RWPE2 (cell line): ENCODE results near the gene CASP7.

Experiments used
- ATAC-seq: fragments of 200-7000 bp; cut with Tn5 transposase; 3 replicates; pipeline ENCODE4 v1.9.1; 2021; ENCODE audit warnings: low read depth
- DNase-seq: peaks from one replicate; pipeline ENCODE4 v3.0.0-alpha.2; 2020; ENCODE audit warnings: low spot score
- H3K27ac ChIP-seq: fragments of 450-650 bp; 2 replicates; pipeline ENCODE4 v1.5.1; 2017; ENCODE audit warnings: mild to moderate bottlenecking; ENCODE audit not compliant: poor library complexity, severe bottlenecking
- H3K27me3 ChIP-seq: fragments of 250-450 bp; sonication (Bioruptor Pico); 2 replicates; pipeline ENCODE4 v1.5.1; 2021; ENCODE audit warnings: mild to moderate bottlenecking, moderate library complexity; ENCODE audit not compliant: insufficient read depth, poor library complexity, severe bottlenecking
- H3K36me3 ChIP-seq: fragments of 250-450 bp; sonication (Bioruptor Pico); 2 replicates; pipeline ENCODE4 v1.5.1; 2020; ENCODE audit warnings: low read depth, mild to moderate bottlenecking, moderate library complexity
- H3K4me1 ChIP-seq: fragments of 250-450 bp; sonication (Bioruptor Pico); 2 replicates; pipeline ENCODE4 v1.5.1; 2021; ENCODE audit warnings: mild to moderate bottlenecking, moderate library complexity; ENCODE audit not compliant: insufficient read depth, poor library complexity, severe bottlenecking
- H3K4me3 ChIP-seq: fragments of 250-450 bp; sonication (Bioruptor Pico); 2 replicates; pipeline ENCODE4 v1.5.1; 2021; ENCODE audit warnings: mild to moderate bottlenecking, moderate library complexity; ENCODE audit not compliant: severe bottlenecking
- H3K9me3 ChIP-seq: fragments of 250-450 bp; sonication (Bioruptor Pico); 2 replicates; pipeline ENCODE4 v1.5.1; 2021; ENCODE audit warnings: mild to moderate bottlenecking, moderate library complexity; ENCODE audit not compliant: severe bottlenecking
- CTCF ChIP-seq: fragments of 450-650 bp; IDR thresholded peaks from one replicate; pipeline ENCODE4 v1.5.1; 2017; ENCODE audit warnings: mild to moderate bottlenecking, moderate library complexity; ENCODE audit not compliant: poor library complexity, severe bottlenecking

Gene CASP7

GRCh38 chr10:113743594-113743993, 63.9 kb downstream of the CASP7 start:
- H3K27me3 ChIP-seq = peaks cover 4% of the 10 kb centered on the region
- H3K27ac ChIP-seq = no peak overlapping the region

GRCh38 chr10:113745374-113745773, 65.7 kb downstream of the CASP7 start:
- H3K4me1 ChIP-seq = no peaks in the 10 kb centered on the region
- H3K27ac ChIP-seq = no peak overlapping the region
- TF ChIP-seq CTCF = no peak
- DNase-seq = no peak
- no peak for ATAC-seq
- H3K36me3 ChIP-seq = no peaks in the 10 kb centered on the region
- no peaks in the 10 kb centered on the region for H3K9me3 ChIP-seq
- no peak overlapping the region for H3K4me3 ChIP-seq
- H3K27me3 ChIP-seq = no peaks in the 10 kb centered on the region

More at GRCh38 chr10:113743594-113743993, 63.9 kb downstream of the CASP7 start:
- TF ChIP-seq CTCF = no peak
- DNase-seq (no peak), ATAC-seq (no peak)
- Histone ChIP-seq H3K36me3 (no peaks in the 10 kb centered on the region), H3K9me3 (no peaks in the 10 kb centered on the region), H3K4me1 (no peaks in the 10 kb centered on the region), H3K4me3 (no peak overlapping the region)

- no peaks in the 10 kb centered on the region for H3K36me3 ChIP-seq
- no peak for TF ChIP-seq CTCF
- no peak overlapping the region for H3K27ac ChIP-seq
- ATAC-seq (no peak), DNase-seq (no peak)
- H3K4me3 ChIP-seq = no peak overlapping the region
- H3K4me1 ChIP-seq = no peaks in the 10 kb centered on the region
- no peaks in the 10 kb centered on the region for H3K9me3 ChIP-seq
- H3K27me3 ChIP-seq = no peaks in the 10 kb centered on the region
Observed at GRCh38 chr10:113746217-113746957, 66.7 kb downstream of the CASP7 start.

- no peaks in the 10 kb centered on the region for H3K36me3 ChIP-seq
- TF ChIP-seq CTCF = no peak
- no peaks in the 10 kb centered on the region for H3K27me3 ChIP-seq
- DNase-seq = no peak
- H3K4me3 ChIP-seq = no peak within 1 kb of the TSS
- H3K27ac ChIP-seq = no peak within 1 kb of the TSS
- no peak for ATAC-seq
- H3K4me1 ChIP-seq = no peaks in the 10 kb centered on the region
- H3K9me3 ChIP-seq = no peaks in the 10 kb centered on the region
Observed at GRCh38 chr10:113751181-113751732, 71.5 kb downstream of the CASP7 start, which contains the start of gene PLEKHS1. PLEKHS1 (plus strand) TSS chr10:113751682; CDS start chr10:113755278, 3,596 bp downstream.

- Histone ChIP-seq H3K4me3 (no peak overlapping the region), H3K27me3 (no peaks in the 10 kb centered on the region), H3K27ac (no peak overlapping the region), H3K4me1 (no peaks in the 10 kb centered on the region), H3K36me3 (no peaks in the 10 kb centered on the region), H3K9me3 (no peaks in the 10 kb centered on the region)
- no peak for TF ChIP-seq CTCF
- DNase-seq (no peak), ATAC-seq (no peak)
Observed at GRCh38 chr10:113752553-113752952, 72.8 kb downstream of the CASP7 start.
